NCI-H146 treated with DMSO at 0.1 percent for 48 hours (cell line): ENCODE results near the gene ANK3.

Source experiments
- DNase-seq: peaks from one replicate; lab custom pipeline; 2025; ENCODE audit not compliant: unreplicated experiment; lab: John Stamatoyannopoulos, UW

The ANK3 gene

GRCh38 chr10:60236869-60237524 is 152.7 kb downstream of the ANK3 start:
- no peak for DNase-seq

- DNase-seq: no peak
Measured at GRCh38 chr10:60235001-60235400, 154.7 kb downstream of the ANK3 start.

GRCh38 chr10:60234551-60234950 is 155.1 kb downstream of the ANK3 start:
- no peak for DNase-seq

DNA sequence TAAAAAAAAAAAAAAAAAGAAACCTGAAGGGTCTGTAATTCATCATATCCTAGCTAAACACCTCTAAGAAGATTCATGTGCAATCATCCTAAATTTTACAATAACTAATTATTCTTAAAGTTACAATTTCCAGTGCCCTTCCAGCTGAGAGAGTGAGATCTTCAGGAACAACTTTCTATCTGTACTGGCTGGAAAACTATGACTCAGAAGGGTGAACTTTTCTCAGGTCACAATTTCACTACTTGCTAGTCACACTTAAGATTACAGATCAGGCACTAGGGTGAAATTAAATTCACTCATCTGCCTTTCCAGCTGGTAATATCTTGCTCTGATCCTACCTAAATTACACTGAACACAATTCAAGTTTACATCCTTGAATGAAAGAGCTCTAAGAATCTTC is 158.8 kb downstream of the ANK3 start:
- DNase-seq: no peak

DNA sequence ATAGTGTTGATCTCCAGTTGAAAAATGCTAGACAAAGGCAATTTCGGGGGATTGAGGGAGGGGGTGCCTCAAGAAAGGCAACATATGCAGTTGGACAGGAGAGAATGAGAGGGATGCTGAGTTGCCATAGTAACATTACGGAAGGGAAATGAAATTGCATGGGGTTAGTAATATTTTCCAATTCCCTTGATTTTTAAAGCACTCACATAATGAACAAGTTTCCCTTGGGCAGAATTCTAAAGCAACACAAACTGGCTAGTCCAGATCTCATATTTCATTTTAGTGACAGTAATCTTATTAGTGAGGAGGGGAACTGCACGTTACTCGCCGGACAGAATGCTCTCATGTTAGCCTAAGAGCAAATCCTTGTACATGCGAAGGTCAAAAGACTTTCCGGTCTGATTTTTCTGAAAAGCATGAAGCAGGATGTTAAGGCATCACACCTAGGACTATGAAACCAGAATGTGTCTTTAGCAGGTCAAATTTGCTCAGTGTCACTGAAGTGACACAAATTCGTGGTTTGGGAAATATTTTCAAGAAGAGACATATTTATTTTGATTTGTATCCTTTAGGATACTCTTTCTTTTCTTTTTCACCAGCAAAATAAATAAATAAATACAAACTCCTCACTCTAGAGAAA is 165.5 kb downstream of the ANK3 start:
- DNase-seq: no peak

DNA sequence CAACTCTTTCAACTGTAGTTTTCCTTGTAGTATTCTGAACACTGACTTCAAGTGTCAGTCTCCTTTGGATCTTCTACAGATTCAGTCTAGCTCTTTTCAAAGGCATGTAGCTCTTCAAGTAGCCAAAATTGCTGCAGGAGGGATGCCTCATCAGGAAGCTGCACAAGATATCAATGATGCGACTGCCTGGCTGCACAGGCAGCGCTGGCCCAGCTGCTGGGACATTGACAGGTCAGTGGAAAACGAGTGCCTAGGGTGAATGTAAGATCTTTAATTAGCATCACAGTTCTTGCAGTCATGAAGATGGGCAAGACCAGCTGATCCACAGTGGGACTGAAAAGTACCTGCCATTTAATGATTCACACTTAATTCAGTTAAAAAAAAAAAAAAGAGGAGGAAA is 167.6 kb downstream of the ANK3 start:
- DNase-seq: no peak

DNA sequence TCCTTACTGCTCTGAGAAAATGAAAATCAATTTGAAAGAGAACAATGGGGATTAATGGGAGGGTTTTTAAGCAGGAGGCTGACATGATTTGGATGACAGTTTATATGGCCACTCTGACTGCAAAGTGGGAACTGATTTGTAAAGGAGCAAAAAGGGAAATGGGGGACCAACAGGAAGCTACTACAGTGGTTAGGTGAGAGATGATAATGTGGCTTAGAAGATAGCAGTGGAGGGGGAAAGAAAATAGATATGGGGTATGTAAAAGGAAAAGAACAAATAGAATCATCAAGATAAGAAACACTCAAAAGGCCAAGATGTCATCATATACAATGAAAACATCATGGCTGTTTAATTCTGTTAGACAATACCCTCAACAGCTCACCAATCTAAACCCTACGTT is 177.5 kb downstream of the ANK3 start:
- DNase-seq: no peak

- DNase-seq: no peak
Measured at GRCh38 chr10:60209874-60210570, 179.7 kb downstream of the ANK3 start.

DNA sequence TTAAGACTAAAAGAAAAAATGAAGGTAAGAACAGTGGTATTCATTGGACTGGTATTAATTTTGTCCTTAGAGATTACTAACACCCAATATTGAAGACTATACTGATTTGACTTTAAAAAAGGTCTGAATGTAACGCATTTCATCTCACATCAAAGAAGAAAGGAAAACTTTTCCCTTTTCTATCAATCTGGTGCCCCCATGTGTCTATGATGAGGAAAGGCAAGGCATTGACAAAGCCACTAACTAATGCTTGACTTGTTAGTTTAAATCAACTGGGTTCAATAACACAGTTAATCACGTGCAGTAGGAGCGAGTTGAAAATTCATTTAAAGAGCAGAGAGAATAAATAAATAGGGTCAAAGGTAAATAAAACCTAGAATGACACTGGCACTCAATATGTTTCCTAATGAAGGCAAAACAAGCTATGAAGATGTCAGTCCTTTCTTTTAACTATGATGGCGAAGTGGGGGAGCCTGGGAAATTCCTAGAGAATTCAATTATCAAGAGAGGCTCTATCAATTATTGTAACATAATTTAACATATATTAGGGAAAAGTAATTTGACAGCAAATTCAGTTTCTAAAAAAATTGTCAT is 180.9 kb downstream of the ANK3 start:
- DNase-seq: no peak

DNA sequence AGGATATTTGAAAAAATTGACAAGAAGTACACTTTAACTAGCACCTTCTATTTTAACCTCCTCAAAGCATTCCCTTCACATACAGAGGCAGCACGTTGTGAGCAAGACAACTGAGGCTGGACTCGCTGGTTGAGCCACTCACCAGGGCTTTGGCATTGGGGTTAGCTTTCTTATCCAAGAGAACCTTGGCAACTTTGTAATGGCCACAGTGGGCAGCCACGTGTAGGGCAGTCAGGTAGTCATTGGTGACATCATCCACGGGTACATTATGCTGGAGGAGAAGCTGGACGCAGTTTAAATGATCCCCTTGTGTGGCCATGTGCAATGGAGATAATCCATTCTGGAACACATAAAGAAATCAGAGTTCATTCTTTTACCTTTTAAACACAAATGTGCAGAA is 181.8 kb downstream of the ANK3 start:
- DNase-seq: no peak

DNA sequence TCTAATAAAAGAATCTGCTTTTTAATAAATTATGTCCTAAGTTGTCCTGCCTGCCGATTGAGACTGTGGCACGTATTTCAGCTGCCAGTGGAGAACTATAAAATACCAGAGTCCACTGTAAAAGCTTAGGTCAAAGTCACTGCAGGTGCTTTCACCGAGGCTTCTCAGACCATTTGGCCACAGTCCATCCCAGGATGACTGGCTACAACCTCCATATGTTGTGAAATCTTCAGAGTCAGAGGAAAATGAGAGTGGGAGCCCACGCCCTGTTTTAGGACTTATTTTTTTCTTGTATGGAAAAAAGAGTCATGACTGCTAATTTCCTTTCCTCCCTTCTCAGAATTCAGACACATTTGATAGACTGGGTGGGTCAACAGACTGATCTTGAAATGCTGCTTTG is 182.9 kb downstream of the ANK3 start:
- no peak for DNase-seq

GRCh38 chr10:60205741-60206140 is 183.9 kb downstream of the ANK3 start:
- DNase-seq: no peak

DNA sequence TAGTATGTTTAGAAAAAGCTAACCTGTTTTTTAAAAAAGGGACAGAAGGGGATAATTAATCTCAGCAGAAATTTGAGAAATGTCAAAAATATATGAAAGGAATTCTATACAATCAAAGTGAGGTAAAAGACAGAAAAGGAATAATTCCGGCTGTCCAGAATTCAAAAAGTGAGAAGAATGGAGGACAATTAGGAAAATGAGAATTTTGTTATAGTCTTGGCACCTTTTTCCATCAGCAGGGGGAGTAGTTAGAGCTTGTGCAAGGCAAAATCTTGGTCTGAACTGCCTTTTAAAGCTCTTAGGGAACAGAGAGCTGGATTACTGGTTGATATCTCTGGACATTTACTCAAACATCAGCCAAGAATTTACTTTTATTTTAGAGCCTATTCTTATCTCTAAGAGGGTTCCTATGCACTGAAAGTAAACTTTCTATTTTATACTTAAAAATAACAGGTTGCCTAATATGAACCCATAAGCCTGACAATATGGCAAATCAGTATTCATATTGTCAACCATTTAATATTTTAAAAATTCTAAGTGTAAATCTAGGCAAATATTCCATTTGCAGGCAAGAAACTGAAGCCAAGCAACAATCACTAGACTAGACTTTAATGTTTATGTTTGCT is 185.6 kb downstream of the ANK3 start:
- no peak for DNase-seq

DNA sequence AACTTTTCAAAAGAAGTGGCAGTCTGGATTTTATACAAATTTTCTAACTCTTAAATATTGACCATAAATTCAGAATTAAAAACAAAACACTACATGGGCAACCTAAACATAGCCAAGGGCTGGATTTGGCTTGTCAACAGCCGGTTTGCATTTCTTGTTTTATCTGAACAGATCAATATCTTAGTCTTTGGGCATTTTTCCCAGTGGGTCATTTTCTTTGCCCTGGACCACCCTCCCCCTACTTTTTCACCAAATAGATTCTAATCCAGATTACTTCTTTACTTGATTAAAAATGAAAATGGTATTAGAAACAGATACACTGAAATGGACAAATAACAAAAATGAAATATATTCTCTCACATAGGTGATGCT is 189.0 kb downstream of the ANK3 start:
- DNase-seq: no peak

GRCh38 chr10:60200012-60200681 is 189.5 kb downstream of the ANK3 start:
- DNase-seq: no peak

DNA sequence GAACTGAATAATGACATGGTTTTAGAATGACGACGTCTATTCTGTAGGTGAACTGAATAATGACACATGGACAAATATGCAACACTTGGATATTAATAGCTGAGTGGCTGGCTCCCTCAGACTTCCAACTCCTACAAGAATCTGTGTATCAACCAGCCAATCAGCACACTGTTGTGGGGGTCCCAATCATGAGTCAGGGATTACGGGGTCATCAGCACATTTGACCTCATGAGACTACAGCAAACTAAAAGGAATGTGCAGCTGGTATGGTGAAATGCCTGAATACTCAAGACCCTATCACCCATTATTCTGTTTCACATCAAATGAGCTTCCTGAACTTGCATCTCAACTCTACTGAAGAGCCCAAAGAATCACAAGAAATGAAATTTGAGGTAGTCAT is 192.5 kb downstream of the ANK3 start:
- DNase-seq: no peak

- DNase-seq: no peak
Measured at GRCh38 chr10:60194421-60194820, 195.3 kb downstream of the ANK3 start.

GRCh38 chr10:60192946-60193345 is 196.7 kb downstream of the ANK3 start:
- DNase-seq: no peak

DNA sequence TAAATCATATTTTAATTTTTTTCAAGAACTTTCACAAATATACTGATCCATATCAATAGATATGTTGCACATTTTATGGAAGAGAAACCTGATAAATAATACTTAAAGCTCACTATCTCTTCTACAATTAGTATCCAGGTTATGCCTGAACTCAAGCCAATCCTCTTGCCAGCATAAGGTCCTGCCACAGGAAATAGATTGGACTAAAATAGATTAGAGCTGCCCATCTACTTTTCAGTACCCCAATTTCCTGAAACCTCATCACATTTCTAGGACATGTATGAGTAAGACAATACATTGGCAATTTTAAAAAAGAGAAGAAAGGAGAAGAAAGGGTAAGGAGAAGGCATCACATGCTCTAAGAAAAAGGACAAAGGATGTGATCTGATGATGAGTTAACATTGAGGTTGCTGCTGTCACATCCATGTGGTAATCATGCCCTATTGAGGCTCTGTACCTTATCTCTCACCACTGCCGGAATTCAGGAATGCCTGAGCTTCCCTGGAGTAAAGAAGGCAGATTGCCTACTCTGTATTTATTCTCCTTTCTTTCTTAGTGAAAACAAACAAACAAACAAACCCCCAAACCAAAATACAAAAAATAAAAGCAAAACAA is 199.7 kb downstream of the ANK3 start:
- DNase-seq: no peak

GRCh38 chr10:60188548-60188947 is 201.1 kb downstream of the ANK3 start:
- no peak for DNase-seq

DNA sequence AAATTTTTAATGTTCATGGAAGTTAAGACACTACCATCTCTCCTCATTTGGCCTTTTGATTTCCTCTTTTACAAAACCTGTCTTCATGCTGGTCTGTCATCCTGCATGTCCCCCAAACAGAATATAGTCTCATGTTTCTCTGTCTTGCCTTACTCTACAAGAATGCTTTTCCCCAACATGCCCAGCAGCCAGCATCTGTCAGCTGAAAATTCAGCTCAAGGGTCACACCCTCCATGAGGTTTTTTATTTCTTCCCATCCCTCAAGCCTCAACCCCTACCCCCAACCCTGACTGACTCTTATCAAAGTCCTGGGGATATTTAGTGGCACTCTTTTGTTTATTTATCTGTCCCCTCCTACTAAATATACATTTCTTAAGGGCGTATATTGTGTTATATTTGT is 202.0 kb downstream of the ANK3 start:
- no peak for DNase-seq
